Vagina (tissue), 2 donors: ENCODE results near the gene AGR3.

Experiments used
- POLR2A ChIP-seq, 2 donors: fragments of 450-650 bp; IDR thresholded peaks; one replicate each; pipeline ENCODE4 v1.6.1; 2017; ENCODE audit warnings: antibody characterized with exemption in 2 of 2, mild to moderate bottlenecking in 2 of 2, moderate library complexity in 2 of 2
- POLR2AphosphoS5 ChIP-seq, 2 donors: sonication (generic); formaldehyde crosslinking; IDR thresholded peaks; one replicate each; pipeline ENCODE4 v1.9.0; 2017; ENCODE audit warnings: antibody characterized with exemption in 2 of 2, mild to moderate bottlenecking in 2 of 2, low read depth in 1 of 2; ENCODE audit not compliant: insufficient read depth in 1 of 2
- TF ChIP-seq, protein P1 (sequence below), 3 experiments: fragments of 450-650 bp in 2 of 3; fragments of 200-600 bp in 1 of 3; sonication (generic) in 1 of 3; IDR thresholded peaks; one replicate each; pipeline ENCODE4 v1.5.1; 2017 to 2019; ENCODE audit warnings: antibody characterized with exemption in 3 of 3, mild to moderate bottlenecking in 2 of 3, moderate library complexity in 2 of 3

DNA sequence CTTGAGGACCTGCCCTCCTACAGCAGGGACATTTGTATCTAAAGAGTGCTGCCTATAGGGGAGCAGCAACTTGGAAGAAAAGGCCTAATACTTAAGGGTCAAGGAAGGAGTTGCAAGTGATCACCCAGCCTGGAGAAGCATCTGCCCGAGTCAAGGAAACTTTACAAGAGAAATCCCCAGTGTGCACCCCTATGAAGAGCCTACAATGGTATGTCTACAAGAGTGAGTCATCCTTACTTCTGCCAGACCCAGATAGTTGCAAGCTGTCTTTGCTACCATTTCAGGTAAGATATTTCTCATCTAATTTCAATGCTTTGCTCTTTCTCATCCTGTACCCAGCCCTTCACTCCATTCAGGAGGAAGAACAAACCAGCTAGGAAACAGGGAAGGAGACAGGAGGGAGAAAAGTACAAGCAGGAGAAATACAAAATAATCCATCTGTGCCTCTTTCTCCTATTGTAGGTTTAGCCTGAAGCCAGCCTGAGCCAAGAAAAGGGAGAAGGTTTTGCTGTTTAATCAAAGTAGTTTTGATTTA lies 34.4 kb upstream of the AGR3 start:
- no peak for TF ChIP-seq POLR2A (IDR thresholded peaks at IDR 0.05)
- TF ChIP-seq, protein P1, sequence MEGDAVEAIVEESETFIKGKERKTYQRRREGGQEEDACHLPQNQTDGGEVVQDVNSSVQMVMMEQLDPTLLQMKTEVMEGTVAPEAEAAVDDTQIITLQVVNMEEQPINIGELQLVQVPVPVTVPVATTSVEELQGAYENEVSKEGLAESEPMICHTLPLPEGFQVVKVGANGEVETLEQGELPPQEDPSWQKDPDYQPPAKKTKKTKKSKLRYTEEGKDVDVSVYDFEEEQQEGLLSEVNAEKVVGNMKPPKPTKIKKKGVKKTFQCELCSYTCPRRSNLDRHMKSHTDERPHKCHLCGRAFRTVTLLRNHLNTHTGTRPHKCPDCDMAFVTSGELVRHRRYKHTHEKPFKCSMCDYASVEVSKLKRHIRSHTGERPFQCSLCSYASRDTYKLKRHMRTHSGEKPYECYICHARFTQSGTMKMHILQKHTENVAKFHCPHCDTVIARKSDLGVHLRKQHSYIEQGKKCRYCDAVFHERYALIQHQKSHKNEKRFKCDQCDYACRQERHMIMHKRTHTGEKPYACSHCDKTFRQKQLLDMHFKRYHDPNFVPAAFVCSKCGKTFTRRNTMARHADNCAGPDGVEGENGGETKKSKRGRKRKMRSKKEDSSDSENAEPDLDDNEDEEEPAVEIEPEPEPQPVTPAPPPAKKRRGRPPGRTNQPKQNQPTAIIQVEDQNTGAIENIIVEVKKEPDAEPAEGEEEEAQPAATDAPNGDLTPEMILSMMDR (IDR thresholded peaks at IDR 0.05) = no peak
- no peak for TF ChIP-seq POLR2AphosphoS5 (IDR thresholded peaks at IDR 0.05; ENCODE audit: insufficient read depth in 1 of 2, low read depth in 1 of 2)
